Spleen (tissue), 11 donors: ENCODE results near the gene ZNF469. TPM values are rescaled to one million over a fixed set of nuclear protein-coding genes. Genes with fewer than 3 reads are reported as not detected.

Experiments used
- DNase-seq: peaks from one replicate; pipeline ENCODE4 v3.0.0-alpha.2; 2020
- H3K27ac ChIP-seq, 8 donors: fragments of 200-600 bp; sonication (generic) in 7 of 8; 1 replicate in 4 of 8; 2 replicates in 4 of 8; pipeline versions ENCODE4 v1.5.0 to v1.8.0; 2016 to 2021; ENCODE audit warnings: inconsistent platforms in 4 of 8, mild to moderate bottlenecking in 4 of 8, moderate library complexity in 1 of 8
- H3K27me3 ChIP-seq, 7 donors: fragments of 200-600 bp; sonication (generic) in 6 of 7; replicated peaks in 1 of 7; 1 replicate in 4 of 7; 2 replicates in 3 of 7; pipeline versions ENCODE4 v1.5.0 to v1.8.0; 2016 to 2021; ENCODE audit warnings: inconsistent platforms in 3 of 7, mild to moderate bottlenecking in 1 of 7
- H3K36me3 ChIP-seq, 6 donors: fragments of 200-600 bp; sonication (generic) in 5 of 6; 1 replicate in 4 of 6; 2 replicates in 2 of 6; pipeline versions ENCODE4 v1.5.0 to v1.8.0; 2016 to 2021; ENCODE audit warnings: inconsistent platforms in 2 of 6
- H3K4me1 ChIP-seq, 6 donors: fragments of 200-600 bp; sonication (generic) in 5 of 6; 1 replicate in 3 of 6; 2 replicates in 3 of 6; pipeline versions ENCODE4 v1.5.0 to v1.8.0; 2016 to 2021; ENCODE audit warnings: inconsistent platforms in 3 of 6
- H3K4me3 ChIP-seq, 8 donors: fragments of 200-600 bp; sonication (generic) in 7 of 8; 1 replicate in 4 of 8; 2 replicates in 4 of 8; pipeline versions ENCODE4 v1.5.0 to v1.8.0; 2016 to 2021; ENCODE audit warnings: inconsistent platforms in 4 of 8, mild to moderate bottlenecking in 4 of 8, moderate library complexity in 2 of 8
- H3K9me3 ChIP-seq, 8 donors: fragments of 200-600 bp; sonication (generic) in 7 of 8; 1 replicate in 4 of 8; 2 replicates in 4 of 8; pipeline versions ENCODE4 v1.5.0 to v1.8.0; 2016 to 2021; ENCODE audit warnings: inconsistent platforms in 4 of 8
- POLR2A ChIP-seq, 3 donors: fragments of 450-650 bp; IDR thresholded peaks; one replicate each; pipeline ENCODE4 v1.5.1; 2017; ENCODE audit warnings: antibody characterized with exemption in 3 of 3, mild to moderate bottlenecking in 1 of 3
- POLR2AphosphoS5 ChIP-seq, 3 donors: sonication (generic); formaldehyde crosslinking; IDR thresholded peaks; one replicate each; pipeline ENCODE4 v1.5.1; 2017; ENCODE audit warnings: antibody characterized with exemption in 3 of 3
- WGBS, 5 donors: extraction: QIAGEN DNeasy Blood & Tissue Kit in 3 of 5; methylation state at CpG; one replicate each; pipeline versions ENCODE4 v1.1.5 to v1.1.7; 2013 to 2018; 5-methylcytosine and 5-hydroxymethylcytosine counted together
- intact Hi-C: fragments of 100-400 bp; cut with DNase I; formaldehyde crosslinking; loops from one replicate; pipeline ENCODE4 v1.15.0; 2023; ENCODE audit warnings: low total_unique reads
- polyA plus RNA-seq, 3 donors: library from polyadenylated mRNA; stranded (reverse); fragments of 200-250 nt; gene quantifications; one replicate each; pipeline ENCODE4 v1.2.1, GENCODE V29; 2013
- total RNA-seq, 7 donors: library from RNA; depleted of rRNA in 3 of 7; stranded (reverse); fragments of >200 nt in 3 of 7; fragmentation: NEBNext Ultra II Directional in 4 of 7; extraction: Animal tissue kit (Norgen Biotek cat#: 25700) in 4 of 7; gene quantifications; one replicate each; pipeline versions ENCODE4 v1.1.0 to v1.2.1, GENCODE V29; 2016 to 2021
- TF ChIP-seq, protein P1 (sequence below), 11 experiments: fragments of 200-600 bp in 7 of 11; fragments of 450-650 bp in 4 of 11; sonication (generic) in 4 of 11; IDR thresholded peaks in 8 of 11; conservative IDR thresholded peaks in 3 of 11; 1 replicate in 7 of 11; 2 replicates in 4 of 11; pipeline versions ENCODE4 v1.4.0 to v1.8.0; 2016 to 2021; ENCODE audit warnings: antibody characterized with exemption in 11 of 11, inconsistent platforms in 4 of 11, mild to moderate bottlenecking in 1 of 11
- donor health status: healthy with polysubstance abuse.
- donor health status: DM: no; HTN: no; CAD: no; lungs with moderate emphysema.
- donor health status: DM: no; HTN: no; CAD: no.
- donor health status: Bipolar disorder and iron deficiency.
- donor health status: healthy.
- donor health status: DM: no; HTN: no; CAD: no.
- donor health status: DM: yes; HTN: yes; CAD: no.

The ZNF469 gene
- total and polyA plus RNA-seq, 10 donors = 0.27 to 8.0 (median 3.3) TPM

- intact Hi-C loops = no loop called here
- H3K4me1 ChIP-seq = peaks cover 0 to 7% (median 4%) of the 10 kb centered on the region in 6 donors
- H3K4me3 ChIP-seq = no peak overlapping the region
- no peak overlapping the region for H3K27ac ChIP-seq
- WGBS, 5 donors = 83 to 93% (median 89%) methylated on average over 24 of the region's 24 CpGs
- TF ChIP-seq, protein P1, sequence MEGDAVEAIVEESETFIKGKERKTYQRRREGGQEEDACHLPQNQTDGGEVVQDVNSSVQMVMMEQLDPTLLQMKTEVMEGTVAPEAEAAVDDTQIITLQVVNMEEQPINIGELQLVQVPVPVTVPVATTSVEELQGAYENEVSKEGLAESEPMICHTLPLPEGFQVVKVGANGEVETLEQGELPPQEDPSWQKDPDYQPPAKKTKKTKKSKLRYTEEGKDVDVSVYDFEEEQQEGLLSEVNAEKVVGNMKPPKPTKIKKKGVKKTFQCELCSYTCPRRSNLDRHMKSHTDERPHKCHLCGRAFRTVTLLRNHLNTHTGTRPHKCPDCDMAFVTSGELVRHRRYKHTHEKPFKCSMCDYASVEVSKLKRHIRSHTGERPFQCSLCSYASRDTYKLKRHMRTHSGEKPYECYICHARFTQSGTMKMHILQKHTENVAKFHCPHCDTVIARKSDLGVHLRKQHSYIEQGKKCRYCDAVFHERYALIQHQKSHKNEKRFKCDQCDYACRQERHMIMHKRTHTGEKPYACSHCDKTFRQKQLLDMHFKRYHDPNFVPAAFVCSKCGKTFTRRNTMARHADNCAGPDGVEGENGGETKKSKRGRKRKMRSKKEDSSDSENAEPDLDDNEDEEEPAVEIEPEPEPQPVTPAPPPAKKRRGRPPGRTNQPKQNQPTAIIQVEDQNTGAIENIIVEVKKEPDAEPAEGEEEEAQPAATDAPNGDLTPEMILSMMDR (IDR thresholded peaks at IDR 0.05 in 8 of 11, conservative IDR thresholded peaks at IDR 0.05 in 3 of 11) = no peak
- peaks cover 0 to 89% (median 13%) of the 10 kb centered on the region in 7 donors for H3K27me3 ChIP-seq
- no peaks in the 10 kb centered on the region for H3K36me3 ChIP-seq
- H3K9me3 ChIP-seq = no peaks in the 10 kb centered on the region
- DNase-seq = no peak
Measured at GRCh38 chr16:88389191-88389590, 6.4 kb downstream of the ZNF469 start.

DNA sequence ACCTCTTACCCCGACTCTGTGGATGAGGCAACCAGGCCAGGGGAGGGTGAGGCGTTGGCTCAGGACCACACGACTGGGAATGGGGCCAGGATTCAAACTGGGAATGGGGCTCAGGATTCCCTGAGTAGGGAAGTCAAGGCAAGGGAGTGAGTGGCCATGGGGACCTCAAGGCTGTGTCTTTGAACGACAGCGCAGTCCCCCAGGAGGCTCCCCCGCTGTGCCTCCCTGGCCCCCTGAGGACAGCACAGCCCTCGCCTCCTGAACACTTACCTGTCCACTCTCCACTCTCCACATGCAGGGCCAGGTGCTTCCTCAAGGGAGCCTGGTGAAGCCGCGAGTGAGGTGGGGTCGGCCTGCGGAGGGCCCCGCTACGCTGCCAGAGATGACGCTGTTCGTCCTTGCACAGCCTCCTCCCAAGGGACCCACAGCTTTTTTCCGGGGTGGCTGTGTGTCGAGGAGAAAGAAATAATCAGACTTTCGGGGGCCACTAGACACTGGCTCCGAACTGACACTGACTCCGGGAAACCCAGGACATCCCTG lies 6.9 kb downstream of the ZNF469 start:
- H3K4me3 ChIP-seq = no peak overlapping the region
- H3K4me1 ChIP-seq = peaks cover 0 to 2% (median 0%) of the 10 kb centered on the region in 6 donors
- TF ChIP-seq, protein P1 (IDR thresholded peaks at IDR 0.05 in 8 of 11, conservative IDR thresholded peaks at IDR 0.05 in 3 of 11) = no peak
- no peak for TF ChIP-seq POLR2AphosphoS5 (IDR thresholded peaks at IDR 0.05)
- TF ChIP-seq POLR2A (IDR thresholded peaks at IDR 0.05) = no peak
- DNase-seq = no peak
- peaks cover 0 to 84% (median 10%) of the 10 kb centered on the region in 7 donors for H3K27me3 ChIP-seq
- no peaks in the 10 kb centered on the region for H3K36me3 ChIP-seq
- H3K27ac ChIP-seq = no peak overlapping the region
- H3K9me3 ChIP-seq = no peaks in the 10 kb centered on the region
- intact Hi-C loops = no loop called here
- 70 to 91% (median 79%) methylated on average over 19 to 20 of the region's 20 CpGs for WGBS, 5 donors

DNA sequence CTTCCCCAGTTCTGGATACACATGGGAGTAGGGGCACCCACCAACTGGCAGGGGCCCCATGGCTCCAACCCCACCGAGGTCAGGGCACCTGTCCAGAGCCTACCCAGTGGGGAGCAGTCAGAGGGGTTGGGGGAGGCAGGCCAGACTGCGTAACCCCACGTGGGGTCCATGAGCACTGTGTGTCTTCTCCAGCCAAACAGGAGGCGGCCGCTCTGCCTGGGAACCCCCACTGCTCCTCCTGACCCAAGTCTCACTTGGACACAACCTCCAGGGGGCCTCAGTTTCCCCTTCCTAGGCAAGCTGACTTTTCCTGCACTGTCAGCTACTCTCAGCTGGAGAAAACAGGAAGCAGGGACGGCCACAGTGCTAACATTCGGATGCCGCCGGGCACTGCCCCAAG lies 7.5 kb downstream of the ZNF469 start:
- Histone ChIP-seq H3K4me1 (no peaks in the 10 kb centered on the region), H3K36me3 (no peaks in the 10 kb centered on the region), H3K27ac (no peak overlapping the region), H3K4me3 (no peak overlapping the region), H3K27me3 (peaks cover 0 to 78% (median 6%) of the 10 kb centered on the region in 7 donors), H3K9me3 (no peaks in the 10 kb centered on the region)
- TF ChIP-seq, protein P1 (IDR thresholded peaks at IDR 0.05 in 8 of 11, conservative IDR thresholded peaks at IDR 0.05 in 3 of 11) = no peak
- TF ChIP-seq POLR2A (IDR thresholded peaks at IDR 0.05) (no peak), POLR2AphosphoS5 (IDR thresholded peaks at IDR 0.05) (no peak)
- intact Hi-C loops = no loop called here
- DNase-seq = no peak
- WGBS, 5 donors = 17 to 67% (median 57%) methylated on average over 1 to 9 of the region's 9 CpGs

DNA sequence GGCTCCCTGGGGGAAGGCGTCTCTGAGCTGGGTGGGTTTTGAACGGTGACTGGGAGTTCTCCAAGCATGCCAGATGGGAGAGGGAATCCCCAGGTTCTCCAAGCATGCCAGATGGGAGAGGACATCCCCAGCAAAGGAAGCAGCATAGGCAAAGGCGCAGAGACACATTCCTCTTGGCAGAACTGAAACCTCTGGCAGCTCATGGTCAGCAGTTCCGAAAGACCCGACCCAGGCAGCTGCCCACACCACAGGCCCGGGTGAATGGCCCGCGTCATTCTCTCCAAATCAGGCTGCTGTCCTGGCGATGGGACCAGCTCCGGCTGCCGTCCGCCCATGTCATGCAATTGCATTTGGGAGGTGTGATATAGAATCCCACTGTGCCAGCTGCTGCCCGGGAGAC lies 8.0 kb downstream of the ZNF469 start:
- no peak overlapping the region for H3K4me3 ChIP-seq
- WGBS, 5 donors = 75 to 87% (median 81%) methylated on average over 9 to 13 of the region's 13 CpGs

More for the DNA sequence above, 8.0 kb downstream of the ZNF469 start:
- intact Hi-C loops = no loop called here
- Histone ChIP-seq H3K36me3 (no peaks in the 10 kb centered on the region), H3K4me1 (no peaks in the 10 kb centered on the region), H3K9me3 (no peaks in the 10 kb centered on the region), H3K27ac (no peak overlapping the region), H3K27me3 (peaks cover 0 to 76% (median 6%) of the 10 kb centered on the region in 7 donors)
- no peak for TF ChIP-seq POLR2A (IDR thresholded peaks at IDR 0.05)
- TF ChIP-seq, protein P1 (IDR thresholded peaks at IDR 0.05 in 8 of 11, conservative IDR thresholded peaks at IDR 0.05 in 3 of 11) = no peak
- TF ChIP-seq POLR2AphosphoS5 (IDR thresholded peaks at IDR 0.05) = no peak
- DNase-seq = no peak
